ENCODE results near the gene A4GALT. TPM values are rescaled to one million over a fixed set of nuclear protein-coding genes. Genes with fewer than 3 reads are reported as not detected.

Gene A4GALT
- total RNA-seq, 2 experiments from 2014 or later = 56.0 to 61.5 TPM

DNA sequence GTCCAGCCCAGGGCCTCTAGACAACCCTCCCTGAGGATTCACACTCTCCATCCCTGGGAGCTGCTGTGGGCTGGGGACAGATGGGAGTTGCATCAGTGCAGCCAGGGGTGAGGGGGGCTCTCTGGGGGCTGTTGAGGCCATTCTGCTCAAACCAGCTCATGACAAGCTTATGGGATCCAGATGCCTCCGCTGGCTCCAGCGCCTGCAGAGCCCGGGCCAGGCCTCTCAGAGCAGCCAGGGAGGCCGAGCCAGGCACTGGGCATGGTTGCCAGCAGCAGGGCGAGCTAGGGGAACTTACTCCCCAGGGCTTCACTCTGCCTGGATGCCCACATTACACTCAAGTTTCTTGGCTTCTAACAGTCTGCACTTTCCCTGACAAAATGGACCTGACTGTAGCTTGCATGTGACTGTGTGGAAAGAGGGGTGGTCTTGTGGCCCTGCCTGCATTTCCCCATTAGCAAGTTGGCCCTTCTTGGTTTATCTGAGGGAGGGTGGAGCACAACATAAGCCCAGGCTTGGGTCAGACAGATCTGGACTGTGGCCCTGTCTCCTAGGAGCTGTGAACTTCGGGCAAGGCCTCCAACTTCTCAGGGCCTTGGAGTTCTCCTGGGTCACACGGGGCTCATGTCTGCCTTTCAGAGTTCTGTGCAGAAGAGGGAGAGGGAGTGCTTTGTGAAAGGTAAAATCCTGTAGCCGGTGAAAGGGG, 36.9 kb downstream of the A4GALT start:
- Histone ChIP-seq H3K36me3 (ENCODE audit: insufficient read depth, low read length) (peaks cover 11% of the 10 kb centered on the region), H3K4me1 (ENCODE audit: insufficient read depth, low read length, poor library complexity, severe bottlenecking) (peaks cover 11% of the 10 kb centered on the region), H3K9me3 (ENCODE audit: low read length) (peaks cover 8% of the 10 kb centered on the region; the same call in 1 of the 2 replicates), H3K79me2 (ENCODE audit: insufficient read depth, low read depth, low read length) (no peaks in the 10 kb centered on the region), H2AFZ (ENCODE audit: low read length) (no peak overlapping the region), H3K4me3 (ENCODE audit: low read depth, low read length, poor library complexity, severe bottlenecking) (no peak overlapping the region), H3K9me2 (ENCODE audit: insufficient read depth, low read length) (no peaks in the 10 kb centered on the region), H3K27ac (ENCODE audit: low read depth, low read length, poor library complexity, severe bottlenecking) (no peak overlapping the region), H4K20me1 (ENCODE audit: insufficient read depth, low read length) (no peaks in the 10 kb centered on the region), H3K4me2 (ENCODE audit: low read length) (no peak overlapping the region)
- BruUV-seq (replicated peaks) = no TSS peak
- intact Hi-C loops (cut with micrococcal nuclease; ENCODE audit: unreplicated experiment) = no loop called here
- ChIA-PET CTCF (ENCODE audit: unreplicated experiment) (interaction anchor here (1.4 kb wide), 1 partner anchor 28 kb away, joined by 3 read pairs; no protein-coding TSS in a partner anchor), POLR2A (no interaction called here)
- TF ChIP-seq EZH2phosphoT487 (IDR thresholded peaks at IDR 0.05; ENCODE audit: borderline replicate concordance, low read depth, low read length) = no peak
- no peak for TF ChIP-seq CTCF (conservative IDR thresholded peaks at IDR 0.05; ENCODE audit: low read length)
- DNase-seq (ENCODE audit: low spot score) = no peak

DNA sequence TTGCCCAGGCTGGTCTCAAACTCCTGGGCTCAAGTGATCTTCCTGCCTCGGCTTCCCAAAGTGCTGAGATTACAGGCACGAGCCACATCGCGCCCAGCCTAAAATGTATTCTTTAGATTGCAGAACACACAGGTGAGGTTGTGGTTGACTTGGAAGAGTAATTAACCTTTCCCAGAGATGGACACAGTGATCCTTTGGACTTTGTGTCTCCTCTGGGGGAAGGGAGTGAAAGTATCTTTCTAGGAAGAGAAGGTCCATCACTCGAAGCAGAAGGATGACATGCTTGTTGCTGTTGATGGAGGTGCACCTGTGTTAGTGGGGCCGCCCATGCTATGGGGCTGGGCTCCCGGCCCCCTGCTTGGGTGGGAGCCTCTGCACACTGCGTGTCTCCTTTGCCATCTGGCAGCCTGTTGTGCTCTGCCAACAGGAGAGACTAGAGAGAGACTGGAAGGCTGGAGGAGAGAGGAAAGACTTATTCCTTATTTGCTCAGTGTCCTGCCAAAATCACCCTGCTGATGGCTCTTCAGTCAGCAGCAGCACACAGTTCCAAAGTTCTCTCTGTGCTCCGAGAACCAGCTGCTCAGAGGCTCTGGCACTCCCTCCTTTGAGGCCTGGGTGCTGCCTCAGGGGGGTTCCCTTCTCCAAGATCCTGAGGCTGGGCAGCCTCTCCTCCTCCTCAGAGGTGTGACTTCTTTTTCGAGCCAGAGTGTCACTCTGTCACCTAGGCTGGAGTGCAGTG, 38.4 kb downstream of the A4GALT start:
- ChIA-PET POLR2A (no interaction called here), CTCF (ENCODE audit: unreplicated experiment) (interaction anchor here (1.4 kb wide), 1 partner anchor 27 kb away, joined by 3 read pairs; no protein-coding TSS in a partner anchor)
- intact Hi-C loops (cut with micrococcal nuclease; ENCODE audit: unreplicated experiment) = no loop called here
- no peak overlapping the region for H3K4me2 ChIP-seq (ENCODE audit: low read length)
- no peak for TF ChIP-seq CTCF (conservative IDR thresholded peaks at IDR 0.05; ENCODE audit: low read length)
- TF ChIP-seq EZH2phosphoT487 (IDR thresholded peaks at IDR 0.05; ENCODE audit: borderline replicate concordance, low read depth, low read length) = no peak
- no peaks in the 10 kb centered on the region; the same call in 1 of the 2 replicates for H3K36me3 ChIP-seq (ENCODE audit: insufficient read depth, low read length)
- H3K4me3 ChIP-seq (ENCODE audit: low read depth, low read length, poor library complexity, severe bottlenecking) = no peak overlapping the region
- H3K27ac ChIP-seq (ENCODE audit: low read depth, low read length, poor library complexity, severe bottlenecking) = no peak overlapping the region
- peaks cover 11% of the 10 kb centered on the region for H3K4me1 ChIP-seq (ENCODE audit: insufficient read depth, low read length, poor library complexity, severe bottlenecking)
- no TSS peak for BruUV-seq (replicated peaks)
- H3K9me3 ChIP-seq (ENCODE audit: low read length) = peaks cover 14% of the 10 kb centered on the region; the same call in 1 of the 2 replicates
- H3K79me2 ChIP-seq (ENCODE audit: insufficient read depth, low read depth, low read length) = no peaks in the 10 kb centered on the region
- no peak overlapping the region for H2AFZ ChIP-seq (ENCODE audit: low read length)
- DNase-seq (ENCODE audit: low spot score) = no peak
- no peaks in the 10 kb centered on the region for H3K9me2 ChIP-seq (ENCODE audit: insufficient read depth, low read length)
- no peaks in the 10 kb centered on the region for H4K20me1 ChIP-seq (ENCODE audit: insufficient read depth, low read length)

All from OCI-LY7 (cell line).